Stimulated activated CD4-positive, alpha-beta T cell treated with anti-CD3 and anti-CD28 coated beads, Interleukin-15, amount 100 ng/mL, for 1 hour (primary cell): ENCODE measurements around the gene ITPK1.
"Not testable (repeated sequence)": the region's sequence is repeated elsewhere in the genome, so short reads cannot be mapped to it uniquely, and the experiment has no call there.

Source experiments
- DNase-seq, 2 donors: peaks; one replicate each; pipeline ENCODE4 v3.0.0-alpha.2; 2020; ENCODE audit warnings: low read depth in 1 of 2, low spot score in 1 of 2

The ITPK1 gene

GRCh38 chr14:93062013-93062412 lies 53.7 kb downstream of the ITPK1 start:
- not testable (repeated sequence) for DNase-seq

DNA sequence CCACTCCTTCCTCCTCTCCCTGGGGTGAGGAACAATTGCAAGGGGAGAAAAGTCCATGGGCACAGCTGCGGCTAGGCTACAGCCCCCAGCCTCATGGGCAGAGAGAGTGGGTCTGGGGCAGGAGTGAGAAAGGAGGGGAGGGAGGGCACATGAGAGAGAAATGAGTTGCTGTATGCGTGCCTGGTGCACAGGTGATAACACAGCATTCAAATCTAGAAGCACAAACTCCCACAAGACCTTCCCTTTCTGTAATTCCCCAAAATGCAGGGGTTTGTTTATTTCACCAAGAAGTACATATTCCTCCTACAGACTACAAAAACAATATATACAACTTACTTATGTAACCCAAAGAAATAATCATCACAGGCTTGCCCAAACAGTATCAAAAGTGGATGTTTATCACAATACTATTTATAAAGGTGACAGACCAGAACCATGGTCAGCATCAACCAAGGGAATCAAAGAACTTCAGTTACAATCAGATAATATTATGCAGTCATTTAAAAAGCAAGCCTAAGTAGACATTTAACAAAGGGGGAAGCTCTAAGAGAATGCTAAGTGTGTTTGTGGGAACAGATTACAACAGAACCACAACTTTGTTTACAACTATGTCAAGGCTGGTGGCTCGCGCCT lies 54.2 kb downstream of the ITPK1 start:
- no peak for DNase-seq

- DNase-seq: no peak
Observed at GRCh38 chr14:93060841-93061240, 54.9 kb downstream of the ITPK1 start.

DNA sequence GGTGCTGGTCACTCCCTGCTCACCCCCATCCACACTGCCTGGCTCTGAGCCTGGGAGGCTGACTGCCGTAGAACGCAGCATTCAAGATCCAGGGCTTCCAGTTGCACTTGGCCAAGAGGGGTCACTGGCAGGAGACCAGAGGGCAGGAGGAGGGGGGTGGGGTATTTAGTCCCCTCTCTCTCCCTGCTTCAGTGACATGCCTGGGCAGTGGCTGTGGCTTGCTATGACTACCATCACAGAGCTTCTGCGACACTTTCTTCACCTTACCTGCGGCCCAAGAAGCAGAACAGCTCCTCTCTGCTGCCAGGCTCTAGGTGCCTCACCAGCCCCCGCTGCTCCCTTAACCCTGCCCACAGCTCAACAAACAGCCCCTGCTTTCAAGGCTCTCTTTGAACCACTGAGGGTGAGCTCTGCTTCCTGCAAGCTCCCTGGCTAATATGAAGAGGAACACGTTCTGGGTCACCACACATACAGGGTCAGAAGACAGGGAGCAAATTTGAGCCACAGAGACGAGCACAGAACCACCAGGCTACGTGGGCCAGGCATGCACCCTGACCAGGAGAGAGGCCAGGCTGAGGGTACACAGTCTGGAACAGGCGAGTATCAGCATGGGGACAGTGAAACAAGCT lies 55.7 kb downstream of the ITPK1 start:
- DNase-seq: no peak

- DNase-seq: no peak
Observed at GRCh38 chr14:93059260-93059659, 56.5 kb downstream of the ITPK1 start.

DNA sequence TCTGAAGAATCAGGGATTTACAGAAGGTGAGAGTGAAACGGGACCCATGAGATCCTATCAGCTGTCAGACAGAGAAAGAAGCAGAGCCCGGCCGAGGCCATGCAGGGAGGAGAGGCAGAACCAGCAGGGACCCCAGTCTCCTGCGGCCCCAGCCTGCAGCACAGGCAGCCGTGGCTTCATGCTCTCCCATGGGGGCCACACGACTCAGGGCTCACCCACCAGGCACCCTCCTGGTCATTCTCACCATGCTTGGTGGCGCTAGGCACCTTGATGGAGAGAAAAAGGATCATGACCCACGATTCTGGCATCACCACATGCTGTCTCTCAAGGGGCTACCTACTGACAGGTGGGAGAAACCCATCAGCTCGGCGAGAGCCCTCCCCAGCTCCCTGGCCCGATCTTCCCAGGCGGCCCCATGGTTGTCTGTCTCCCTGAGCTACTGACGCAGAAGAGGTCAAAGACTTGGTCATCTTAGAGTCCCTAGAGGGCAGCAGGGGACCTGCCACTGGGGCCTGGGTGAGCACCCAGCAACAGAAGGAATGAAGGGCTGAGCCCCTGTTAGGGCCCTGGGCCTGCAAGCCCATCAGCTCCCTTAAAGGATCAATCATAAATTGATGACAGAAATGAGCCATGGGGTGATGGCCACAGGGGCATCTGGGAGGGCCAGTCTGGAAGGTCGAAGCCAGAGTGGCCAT lies 58.0 kb downstream of the ITPK1 start:
- no peak for DNase-seq

DNA sequence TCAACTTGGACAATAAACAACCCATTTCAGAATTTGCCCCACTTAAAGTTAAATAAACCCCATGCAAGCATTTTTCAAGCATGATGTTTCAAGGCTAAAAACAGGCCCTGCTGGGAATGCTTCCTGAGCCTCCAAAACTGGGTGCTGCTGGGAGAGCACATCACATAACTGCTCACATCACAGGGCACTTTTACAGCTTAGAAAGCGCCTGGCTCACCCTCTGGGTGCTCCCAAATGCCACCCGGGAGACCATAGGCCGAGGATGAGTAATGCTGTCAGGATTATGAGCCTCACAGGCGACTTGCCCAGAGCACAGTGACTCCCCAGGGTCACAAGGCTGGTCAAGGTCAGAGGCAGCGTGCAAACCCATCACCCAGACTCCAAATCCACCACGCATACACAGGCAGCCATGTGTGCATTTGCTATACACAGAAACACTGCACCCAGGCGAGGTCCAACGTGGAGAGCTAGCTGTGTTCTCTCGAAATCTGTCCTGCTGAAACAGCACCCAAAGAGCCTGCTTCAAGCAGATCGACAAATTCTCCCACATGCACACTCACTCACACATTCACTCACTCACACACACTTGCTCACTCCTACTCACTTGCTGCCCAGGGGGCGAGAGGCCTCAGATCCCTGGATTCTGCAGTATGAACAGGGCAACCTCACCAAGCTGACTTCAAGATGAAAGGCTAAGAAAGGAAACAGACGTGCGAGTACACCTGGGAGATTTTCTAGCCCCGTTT lies 58.7 kb downstream of the ITPK1 start:
- DNase-seq: no peak

DNA sequence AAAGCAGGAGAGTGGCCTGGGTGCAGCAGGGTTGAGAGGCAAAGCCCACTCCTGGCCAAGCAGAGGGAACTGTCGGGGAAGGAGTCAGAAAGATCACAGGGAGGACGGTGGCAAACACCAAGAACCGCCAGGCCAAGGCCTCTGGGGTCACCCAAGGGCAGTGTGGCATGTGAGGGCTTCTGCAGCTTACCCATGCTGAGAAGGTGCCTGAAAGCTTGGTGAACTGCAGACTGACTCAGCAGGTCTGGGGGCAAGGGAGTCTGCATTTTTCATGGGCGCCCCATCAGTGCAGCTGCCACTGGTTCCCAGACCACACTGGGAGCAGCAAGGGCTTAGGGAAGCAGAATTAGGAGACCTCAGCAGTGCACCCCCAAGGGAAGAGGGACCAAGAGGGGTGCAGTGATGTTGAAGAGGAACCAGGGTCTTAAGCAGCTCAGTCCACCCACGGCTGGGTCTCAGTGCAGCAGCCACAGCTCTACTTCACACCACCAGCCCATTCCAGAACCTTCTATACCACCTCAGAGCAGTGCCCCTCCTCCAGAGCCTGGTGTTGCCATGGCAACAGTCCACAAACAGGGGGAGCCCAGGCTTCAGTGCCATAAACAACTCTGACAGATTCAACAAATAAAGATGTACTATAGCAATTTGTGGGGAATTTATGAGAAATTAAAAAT lies 59.4 kb downstream of the ITPK1 start:
- no peak for DNase-seq

GRCh38 chr14:93055651-93056115 lies 60.0 kb downstream of the ITPK1 start:
- no peak for DNase-seq

DNA sequence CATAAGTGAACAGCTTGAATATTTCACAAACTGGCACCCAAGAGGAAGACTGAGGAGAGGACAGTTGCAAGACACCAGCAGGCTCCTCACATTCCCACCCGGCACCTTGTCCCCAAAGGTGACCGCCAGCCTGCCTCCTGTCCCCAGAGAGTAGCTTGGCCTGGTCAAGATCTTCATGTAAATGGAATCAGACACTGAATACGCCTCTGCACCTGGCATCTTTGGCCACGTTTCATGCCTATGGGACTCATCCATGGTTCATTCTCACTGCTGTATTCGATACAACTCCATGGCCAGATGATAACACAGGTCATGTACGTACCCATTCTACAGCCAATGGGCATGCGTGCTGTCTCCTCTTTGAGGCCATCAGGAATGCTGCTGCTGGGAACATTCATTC lies 60.8 kb downstream of the ITPK1 start:
- DNase-seq: no peak

DNA sequence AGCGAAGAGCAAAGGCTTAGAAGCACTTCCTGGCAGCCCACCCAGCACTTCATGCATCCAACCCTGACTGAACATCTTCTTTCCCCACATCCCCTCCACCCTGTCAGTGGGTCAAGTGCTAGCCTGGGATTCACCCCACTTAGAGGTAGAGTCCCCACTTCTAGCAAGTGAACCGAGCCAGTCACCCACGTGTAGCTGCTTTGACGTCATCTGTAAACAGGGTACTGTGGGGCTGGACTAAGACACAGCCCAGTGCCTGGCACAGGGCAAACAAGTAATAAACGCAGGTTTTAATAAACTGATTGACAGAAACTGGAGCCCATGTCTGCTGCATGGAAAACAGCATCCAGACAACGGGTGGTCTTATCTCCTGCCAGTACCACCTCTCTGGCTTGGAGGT lies 61.7 kb downstream of the ITPK1 start:
- no peak for DNase-seq

- DNase-seq: no peak
Observed at GRCh38 chr14:93051600-93052546, 63.9 kb downstream of the ITPK1 start.

DNA sequence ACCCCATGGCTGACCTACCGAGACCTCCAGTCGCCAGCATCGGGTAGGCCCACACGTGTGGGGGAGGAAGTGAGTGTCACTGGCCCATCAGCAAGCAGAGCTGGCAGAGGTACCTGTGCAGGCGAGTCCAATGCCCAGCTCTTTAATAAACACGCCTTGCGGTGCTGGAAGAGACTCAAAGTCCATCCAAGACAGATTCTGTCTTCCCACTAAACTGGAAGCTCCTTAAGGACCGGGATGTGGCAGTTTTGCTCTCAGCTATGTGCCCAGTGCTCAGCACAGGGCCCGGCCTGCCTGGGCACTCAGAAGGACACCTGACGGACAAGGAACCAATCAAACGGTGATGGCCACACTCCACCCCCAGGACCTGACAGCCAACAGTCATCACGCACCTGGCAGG lies 65.0 kb downstream of the ITPK1 start:
- DNase-seq: no peak

GRCh38 chr14:93049867-93050331 lies 65.8 kb downstream of the ITPK1 start:
- no peak for DNase-seq

DNA sequence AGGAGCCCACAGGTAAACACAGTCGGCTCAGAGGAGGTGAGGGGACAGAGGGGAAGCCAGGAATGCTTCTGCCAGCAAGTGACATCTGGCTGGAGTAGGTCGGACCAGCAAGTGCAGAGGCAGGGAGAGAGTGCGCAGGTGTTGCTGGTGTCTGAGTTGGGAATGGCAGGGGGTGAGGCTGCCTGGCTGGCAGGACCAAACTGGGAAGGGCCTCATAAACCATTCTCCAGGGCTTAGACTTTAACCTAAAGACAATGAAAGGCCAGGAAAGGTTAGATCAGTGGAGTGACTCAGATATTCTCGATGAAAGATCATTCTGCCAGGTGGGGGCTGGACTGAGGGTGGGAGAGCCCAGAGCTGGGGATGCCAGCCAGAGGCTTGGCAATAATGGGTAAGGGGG lies 66.4 kb downstream of the ITPK1 start:
- DNase-seq: no peak

- no peak for DNase-seq
Observed at GRCh38 chr14:93048843-93049242, 66.9 kb downstream of the ITPK1 start.

- DNase-seq: no peak
Observed at GRCh38 chr14:93047661-93048060, 68.1 kb downstream of the ITPK1 start.

- DNase-seq: no peak
Observed at GRCh38 chr14:93047157-93047556, 68.6 kb downstream of the ITPK1 start.

DNA sequence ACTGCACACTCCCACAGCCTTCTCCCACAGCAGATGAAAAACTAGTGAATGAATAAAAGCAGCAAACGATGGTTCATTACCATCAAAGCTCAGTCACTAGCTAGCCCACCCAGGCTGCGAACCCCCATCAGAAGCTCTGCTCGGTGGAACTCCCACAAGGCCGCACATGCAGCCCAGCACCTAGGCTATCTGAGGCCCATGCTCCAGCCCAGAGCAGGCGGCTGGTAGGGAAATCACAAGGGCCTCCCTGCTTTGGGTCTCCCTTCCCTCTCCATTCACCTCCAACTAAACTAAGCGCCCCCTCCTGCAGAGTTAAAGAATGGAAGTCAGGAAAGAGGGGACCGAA lies 69.0 kb downstream of the ITPK1 start:
- DNase-seq: no peak
